Measurements from ENCODE around the gene VAT1L.

VAT1L gene

DNA sequence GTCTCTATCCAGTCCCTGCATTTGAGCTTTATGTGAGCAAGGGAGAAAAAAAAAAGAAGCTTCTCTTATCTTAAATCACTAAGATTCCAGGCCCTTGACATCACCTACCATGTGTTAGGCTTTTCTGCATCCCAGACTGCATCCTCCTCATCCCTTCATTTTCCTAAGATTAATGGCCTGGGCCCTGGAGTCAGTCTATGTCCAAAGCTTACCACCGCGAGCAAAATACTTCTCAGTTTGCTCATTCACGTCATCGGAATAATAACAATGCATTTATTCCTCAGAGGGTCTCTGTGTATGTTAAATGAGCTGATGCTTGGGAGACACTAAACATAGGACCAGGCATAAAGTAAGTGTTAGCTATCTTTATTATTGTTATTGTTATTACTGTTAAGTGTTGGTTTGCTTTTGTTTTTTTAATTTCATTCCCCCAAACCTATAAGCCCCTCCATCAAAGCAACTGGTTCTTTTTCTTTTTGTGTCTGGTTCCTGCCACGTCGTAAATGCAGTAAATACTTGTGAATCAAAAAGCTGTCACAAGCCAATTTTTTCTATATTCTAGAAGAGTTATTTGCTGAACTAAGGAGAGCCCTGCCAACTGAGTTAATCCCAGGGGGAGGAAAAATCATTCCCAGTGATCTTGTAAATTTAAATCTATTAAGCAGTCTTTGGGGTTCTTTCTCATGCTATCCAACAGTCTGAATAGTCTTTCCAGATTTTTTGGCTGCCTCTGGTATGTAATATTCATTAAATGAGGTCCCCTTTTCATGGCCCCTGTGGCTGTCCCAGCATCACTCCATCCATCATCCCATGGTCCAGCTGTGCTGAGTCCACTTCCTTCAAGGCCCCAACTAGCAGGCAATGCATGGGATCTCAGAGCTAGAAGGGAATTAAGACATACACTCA is 46.5 kb downstream of the VAT1L start:
- no peak for DNase-seq (ENCODE audit: low spot score)

DNA sequence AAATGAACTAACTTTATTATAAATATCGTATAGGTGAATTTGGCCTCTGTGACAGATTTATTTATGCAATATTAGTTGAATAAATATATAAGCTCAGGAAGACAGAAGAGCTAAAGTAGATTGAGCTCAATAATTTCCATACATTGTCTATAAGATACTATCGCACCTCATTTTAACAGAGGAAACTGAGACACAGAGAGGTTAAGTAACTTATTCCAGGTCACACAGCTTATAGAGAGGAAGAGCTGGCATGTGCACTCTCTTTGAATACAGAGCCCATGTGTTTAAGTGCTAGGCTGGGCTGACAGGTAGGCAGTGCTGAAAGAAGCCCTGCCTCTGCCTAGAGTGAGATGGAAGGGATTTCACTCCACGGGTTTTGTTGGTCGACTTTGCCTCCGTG is 48.4 kb downstream of the VAT1L start:
- no peak for DNase-seq (ENCODE audit: low spot score)

DNA sequence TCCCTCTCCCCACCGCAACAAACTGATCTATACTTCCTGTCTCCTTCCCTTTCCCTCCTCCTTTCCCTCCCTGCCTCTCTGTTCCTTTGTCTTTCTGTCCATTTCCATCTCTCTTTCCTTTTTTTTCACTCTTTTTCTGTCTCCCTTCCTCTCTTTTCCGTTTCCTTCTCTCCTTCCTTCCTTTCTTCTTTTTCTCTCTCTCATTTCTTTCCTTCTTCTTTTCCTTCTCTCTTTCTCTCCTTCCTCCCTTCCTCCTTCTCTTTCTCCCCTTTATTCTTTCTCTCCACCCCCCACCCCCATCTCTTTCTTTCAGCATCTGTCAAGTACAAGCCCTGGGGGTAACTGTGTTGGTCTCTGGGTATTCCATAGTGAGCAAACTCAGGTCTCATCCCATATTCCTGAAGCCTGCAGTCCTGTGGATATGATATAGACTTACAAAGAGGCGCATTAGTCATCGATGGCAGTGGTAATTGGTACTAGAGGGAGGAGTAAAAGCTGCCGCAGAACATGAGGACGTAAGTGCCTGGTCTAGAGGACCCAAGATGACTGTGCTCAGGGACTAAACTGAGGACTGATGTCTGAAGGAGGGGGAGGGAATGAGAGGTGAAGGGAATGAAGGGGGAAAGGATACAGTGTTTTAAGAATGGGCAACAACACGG is 50.4 kb downstream of the VAT1L start:
- no peak for DNase-seq (ENCODE audit: low spot score)

DNA sequence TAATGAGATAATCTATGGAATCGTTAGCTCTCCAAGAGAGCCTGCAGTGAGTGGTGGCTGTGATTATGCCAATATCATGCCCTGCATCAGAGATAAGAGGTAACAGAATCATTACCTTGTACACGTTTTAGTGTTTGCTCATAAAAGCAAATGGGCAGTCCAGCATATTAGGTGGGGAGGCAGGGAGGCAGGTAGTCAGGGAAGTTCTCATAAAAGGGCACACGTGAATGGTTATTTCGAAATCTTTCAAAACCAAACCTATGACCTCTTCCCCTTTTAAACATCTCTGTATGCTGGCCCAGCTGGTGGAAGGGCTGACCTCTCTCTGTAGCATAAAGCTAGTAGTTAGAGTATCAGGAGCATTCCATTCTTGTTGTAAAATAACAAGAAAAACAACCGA is 51.7 kb downstream of the VAT1L start:
- DNase-seq (ENCODE audit: low spot score), result no peak

DNA sequence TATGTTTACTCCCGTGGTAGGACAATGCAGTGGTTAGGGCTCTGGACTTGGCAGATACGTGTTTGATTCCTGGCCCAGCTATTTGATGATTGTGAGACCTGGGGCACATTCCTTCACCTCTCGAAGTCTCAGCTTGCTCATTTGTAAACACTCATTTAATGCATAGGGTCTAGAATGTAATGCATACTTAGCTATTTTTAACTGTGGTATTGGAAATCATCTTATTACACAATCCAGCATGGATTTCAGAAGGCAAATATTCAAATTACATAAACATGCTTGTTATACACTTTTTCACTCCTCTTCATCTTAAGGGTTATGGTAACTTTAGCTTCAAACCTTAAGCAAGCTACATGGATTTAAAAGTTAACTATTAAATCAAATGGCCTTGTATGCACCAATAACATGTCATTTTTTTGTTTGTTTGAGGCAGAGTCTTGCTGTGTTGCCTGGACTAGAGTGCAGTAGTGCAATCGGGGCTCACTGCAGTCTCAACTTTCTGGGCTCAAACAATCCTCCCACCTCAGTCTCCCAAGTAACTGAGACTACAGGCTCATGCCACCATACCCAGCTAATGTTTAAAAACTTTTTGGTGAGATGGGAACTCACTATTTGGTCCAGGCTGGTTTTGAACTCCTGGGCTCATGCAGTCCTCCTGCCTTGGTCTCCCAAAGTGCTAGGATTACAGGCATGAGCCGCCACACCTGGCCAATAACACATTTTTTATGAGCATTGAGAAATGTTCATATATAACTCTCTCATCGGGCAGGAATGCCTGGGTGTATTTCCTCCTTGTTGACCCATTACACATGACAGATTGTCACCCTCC is 52.5 kb downstream of the VAT1L start:
- no peak for DNase-seq (ENCODE audit: low spot score)

DNA sequence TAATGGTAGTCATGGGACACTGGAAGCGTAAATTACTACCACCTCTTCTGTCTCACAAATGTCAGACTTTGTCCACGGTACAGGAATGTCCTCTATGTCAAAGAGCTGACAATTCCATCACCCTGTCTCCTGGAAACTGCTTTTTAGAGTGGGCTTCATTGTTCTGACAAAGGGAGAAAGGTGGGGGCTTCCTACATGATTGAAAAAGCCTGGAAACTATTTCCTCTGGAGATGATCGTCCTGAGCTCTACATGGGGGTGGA is 53.1 kb downstream of the VAT1L start:
- DNase-seq (ENCODE audit: low spot score), result no peak

DNA sequence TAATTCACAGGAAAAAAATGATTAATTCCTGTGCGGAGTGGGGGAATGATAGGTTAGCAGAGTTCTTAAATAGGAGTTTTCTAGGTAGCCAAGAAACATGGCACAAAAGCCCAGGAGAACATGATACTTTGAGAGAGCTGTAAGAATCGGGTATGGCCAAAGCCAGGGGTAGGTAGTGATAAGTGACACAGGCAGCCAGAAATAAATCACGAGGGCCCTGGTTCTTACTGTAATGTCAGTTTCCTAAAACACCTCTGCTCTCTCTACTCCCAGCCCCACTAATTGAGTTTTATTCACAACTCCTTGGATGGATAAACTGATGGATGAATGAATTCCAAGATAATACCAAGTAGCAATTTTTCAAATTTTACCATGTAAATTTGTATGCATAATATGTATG is 54.1 kb downstream of the VAT1L start:
- DNase-seq (ENCODE audit: low spot score), result no peak

DNA sequence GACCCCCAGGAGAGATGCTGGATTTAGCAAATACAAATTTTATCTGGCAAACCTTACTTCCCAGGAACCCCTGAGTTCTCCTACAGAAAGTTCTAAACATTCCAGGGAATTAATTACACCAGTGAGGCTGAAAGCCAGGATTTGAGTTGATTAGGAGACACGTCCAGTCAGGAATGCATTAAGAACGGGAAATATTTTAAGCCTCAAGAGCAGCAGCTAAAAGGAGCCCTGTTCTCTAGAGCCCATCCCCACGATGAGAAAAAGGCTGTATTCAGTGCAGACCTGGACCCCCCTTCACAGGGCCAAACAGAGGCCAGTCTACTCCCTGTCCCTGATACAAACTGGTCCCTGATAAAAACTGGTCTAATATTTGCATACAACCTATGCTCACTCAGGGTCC is 55.0 kb downstream of the VAT1L start:
- DNase-seq (ENCODE audit: low spot score), result no peak

DNA sequence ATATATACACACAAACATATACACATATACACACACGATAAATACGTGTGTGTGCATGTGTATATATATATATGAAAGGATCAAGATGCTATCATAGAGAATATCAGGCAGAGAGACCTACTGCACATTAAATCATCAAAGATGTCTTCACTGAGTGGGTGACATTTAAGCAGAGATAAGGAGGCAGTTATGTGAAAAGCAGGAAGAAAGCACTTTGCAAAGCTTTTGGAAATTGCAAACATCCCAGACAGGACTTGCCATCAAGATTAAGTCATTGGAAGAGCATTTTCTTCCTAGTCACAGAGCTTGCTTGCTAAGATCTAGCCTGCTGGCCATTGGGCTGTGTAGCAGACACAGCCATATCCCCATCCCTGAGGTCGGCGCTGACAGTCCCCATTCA is 56.4 kb downstream of the VAT1L start:
- no peak for DNase-seq (ENCODE audit: low spot score)

DNA sequence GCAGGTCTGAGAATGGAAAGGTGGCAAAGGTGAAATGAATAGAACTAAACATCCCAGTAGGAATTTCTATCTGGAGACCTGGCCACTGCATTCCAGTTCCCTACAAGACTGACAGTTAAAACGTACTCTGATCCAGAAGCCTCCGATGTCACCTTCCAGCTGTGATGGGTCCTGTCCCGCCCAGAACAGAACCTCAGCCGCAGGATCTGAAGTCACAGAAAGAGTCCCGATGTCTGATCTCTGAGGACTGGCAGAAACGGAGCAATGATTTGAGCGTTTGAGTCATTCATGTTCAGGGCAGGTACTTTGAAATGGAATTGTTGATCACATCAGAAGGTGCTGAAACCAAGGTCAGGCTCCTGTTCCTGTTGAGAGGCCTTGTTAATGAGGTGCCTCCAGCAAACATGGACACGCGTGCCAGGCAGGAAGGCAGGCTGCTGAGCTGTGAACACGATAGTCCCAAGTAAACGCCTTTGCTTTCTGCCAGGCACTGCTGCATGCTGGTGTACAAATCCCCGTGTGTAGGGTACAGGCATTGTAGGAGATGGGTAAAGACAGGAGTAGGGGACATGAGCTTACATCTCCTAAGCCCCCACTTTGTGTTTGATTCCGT is 61.4 kb downstream of the VAT1L start:
- DNase-seq (ENCODE audit: low spot score), result no peak

DNA sequence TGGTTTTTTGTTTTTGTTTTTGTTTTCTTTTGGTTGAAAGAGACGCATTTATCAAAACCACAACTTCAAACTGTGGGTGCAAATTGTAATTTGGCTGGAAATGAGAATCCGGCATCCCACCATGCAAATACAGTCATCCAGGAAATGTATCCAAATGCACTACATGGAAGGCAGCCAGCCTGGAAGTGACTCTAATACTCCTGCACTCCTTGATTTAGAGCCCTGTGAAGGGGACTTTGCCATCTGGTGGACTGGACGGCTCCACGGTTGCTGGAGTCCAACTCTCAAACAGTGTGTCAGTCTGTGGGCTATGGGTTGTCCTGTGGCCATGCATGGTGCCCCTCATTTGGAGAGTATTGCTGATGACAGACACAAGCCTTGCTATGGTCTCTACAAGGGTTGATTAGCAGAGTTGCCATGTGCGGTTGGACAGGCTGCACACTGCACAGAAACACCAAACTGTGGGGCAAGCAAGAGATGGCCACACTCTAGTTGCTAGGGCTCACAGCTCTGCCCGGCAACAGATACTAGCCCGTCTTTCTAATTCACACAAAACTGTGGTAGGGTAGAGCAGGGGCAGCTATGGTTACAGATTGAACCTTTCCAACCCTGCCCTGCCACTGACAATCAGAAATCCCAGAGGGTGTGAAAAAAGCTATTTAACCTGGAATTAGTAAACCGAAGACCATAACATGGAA is 62.4 kb downstream of the VAT1L start:
- DNase-seq (ENCODE audit: low spot score), result no peak

DNA sequence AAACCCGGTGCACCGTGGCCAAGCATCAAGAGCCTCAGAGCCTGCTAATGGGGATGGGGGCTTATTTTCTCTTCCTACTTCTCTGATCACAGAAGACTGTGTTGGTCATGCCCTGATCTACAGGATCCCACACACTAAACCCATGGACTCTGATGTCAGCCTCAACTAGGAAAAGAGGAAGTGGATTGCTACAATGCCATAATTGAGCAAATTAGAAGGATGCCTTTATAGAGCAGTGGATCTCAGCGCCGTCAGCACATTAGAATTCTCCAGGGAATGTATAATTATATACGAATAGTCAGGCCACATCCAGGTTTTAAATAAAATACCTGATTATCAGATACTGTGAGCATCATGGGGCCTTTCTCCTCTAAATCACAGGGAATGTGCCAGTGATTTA is 64.8 kb downstream of the VAT1L start:
- no peak for DNase-seq (ENCODE audit: low spot score)

DNA sequence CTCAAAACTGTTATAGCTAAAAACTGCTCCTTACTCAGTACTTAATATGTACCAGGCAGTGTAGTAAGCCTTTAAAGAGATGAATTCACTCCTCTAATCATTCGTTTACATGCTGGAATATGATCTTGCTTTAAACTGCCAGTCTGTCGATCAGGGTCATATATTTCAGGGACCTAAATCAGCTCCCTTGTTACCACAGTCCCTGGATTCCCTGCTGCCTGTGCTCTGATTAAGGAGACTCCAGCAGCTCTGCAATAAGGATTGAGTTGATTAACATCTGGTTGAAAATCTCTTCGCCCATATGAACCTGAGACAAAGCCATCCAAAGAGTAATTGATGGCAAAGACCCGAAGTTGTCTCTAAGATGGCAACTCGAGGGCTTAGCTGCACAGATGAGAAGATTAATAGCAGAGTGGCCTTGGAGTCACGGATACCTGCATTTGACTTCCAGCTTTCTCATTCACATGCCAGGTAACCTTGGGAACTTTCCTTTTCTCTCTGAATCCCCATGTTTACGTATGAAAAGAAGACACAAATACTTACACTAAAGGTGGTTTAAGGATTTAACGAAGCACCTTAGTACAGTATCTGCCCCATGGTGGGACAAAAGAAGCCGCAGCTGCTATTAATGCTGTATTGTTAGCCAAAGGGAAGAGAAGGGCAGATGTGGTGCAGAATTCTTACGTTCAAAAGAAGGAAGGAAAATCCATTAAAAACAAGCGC is 68.2 kb downstream of the VAT1L start:
- no peak for DNase-seq (ENCODE audit: low spot score)

DNA sequence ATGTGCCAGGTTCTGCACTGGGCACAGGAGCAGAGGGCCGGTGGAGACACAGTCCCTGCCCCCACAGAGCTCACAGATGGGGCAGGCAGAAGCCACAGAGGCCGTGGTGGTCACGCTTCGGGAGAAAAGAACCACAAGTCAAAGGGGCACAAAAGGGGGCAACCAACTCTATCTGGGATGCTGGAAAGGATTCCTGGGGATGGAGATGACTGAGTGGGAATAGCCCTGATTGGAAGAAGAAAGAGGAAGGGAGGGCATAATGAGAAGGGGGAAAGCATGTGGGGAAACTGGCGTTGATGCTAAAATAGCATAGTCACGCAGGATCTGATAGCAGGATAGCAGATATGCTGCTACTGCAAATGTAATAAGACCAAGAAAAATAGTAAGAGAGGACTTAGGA is 69.7 kb downstream of the VAT1L start:
- no peak for DNase-seq (ENCODE audit: low spot score)

DNA sequence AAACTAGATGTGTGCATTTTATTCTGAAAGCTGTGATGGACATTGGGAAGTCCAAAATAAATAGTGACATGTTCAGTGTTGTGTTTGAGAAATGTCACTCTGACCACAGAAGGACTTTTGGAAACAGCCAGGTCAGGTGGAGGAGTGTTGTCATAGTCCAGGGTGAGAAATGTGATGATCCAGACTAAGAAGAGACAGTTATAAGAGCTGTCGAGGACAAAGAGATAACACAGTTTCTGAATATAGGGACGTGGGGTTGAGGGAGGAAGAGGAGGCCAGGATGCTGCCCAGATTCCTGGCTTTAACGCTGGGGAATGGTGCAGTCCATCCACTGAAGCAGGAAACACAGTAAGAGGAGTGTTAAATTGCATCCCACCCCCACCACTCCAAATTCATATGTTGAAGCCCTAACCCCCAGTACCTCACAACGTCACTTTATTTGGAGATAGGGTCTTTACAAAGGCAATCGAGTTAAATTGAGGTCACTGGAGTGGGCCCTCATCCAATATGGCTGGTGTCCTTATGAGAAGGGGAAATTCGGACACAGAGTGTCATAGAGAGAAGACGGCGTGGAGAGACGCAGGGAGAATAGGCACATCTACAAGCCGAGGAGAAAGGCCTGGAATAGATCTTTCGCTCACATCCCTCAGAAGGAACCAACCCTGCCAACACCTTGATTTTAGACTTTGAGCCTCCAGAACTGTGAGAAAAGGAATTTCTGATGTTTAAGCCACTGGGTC is 71.3 kb downstream of the VAT1L start:
- no peak for DNase-seq (ENCODE audit: low spot score)

DNA sequence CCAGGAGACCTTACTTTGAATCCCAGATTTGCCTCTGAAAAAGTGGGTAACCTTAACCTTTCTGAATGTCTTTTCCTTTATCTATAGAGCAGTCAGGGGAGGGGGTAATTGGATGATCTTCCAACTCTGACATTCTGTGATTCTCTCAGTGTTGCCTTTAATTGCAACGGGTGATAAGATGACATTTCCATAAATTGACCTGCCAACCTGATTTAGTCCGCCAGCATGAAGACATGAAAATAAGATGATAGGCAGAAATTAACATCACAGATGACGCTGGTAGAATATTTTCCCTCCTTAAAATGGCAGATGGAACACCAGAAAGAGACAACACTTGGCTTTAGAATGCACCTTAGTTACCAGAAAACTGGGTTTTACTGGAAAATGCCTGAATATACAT is 72.6 kb downstream of the VAT1L start:
- DNase-seq (ENCODE audit: low spot score), result no peak

DNA sequence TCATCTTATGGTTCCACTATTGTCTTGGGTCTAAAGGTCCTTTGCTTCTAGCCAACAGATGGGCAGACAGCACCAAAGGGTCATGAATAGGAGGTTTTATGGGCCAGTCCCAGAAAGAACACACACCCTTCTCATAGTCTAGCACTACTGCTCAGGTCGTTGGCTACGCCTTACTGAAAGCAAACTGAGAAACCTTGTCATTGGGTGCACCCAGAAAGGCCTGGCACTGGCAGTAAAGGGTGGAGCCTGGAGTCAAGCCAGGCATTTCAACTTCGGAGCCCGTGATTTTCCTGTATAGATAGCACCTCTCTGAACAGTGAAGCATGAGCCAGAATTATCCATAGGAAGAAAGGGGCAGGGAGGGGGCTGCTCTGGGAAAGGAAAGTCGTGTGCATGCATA is 74.9 kb downstream of the VAT1L start:
- no peak for DNase-seq (ENCODE audit: low spot score)

DNA sequence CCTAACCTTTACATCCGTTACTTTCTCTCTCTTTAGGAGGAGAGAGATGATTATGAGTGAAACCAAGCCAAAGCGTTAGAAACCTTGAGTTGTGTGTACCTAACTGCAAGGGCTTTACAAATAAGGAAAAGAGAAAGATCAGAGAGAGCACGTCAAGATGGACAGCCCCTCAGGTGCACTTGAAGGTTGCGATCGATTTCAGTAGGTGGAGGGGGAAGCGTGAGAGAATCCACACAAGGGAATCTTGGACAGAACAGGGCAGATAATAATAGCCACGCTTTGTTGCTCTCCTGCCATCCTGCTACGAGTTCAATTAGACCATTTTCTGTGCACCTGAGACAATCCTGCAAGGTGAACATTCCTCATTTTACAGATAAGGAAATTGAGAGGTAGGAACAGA is 78.4 kb downstream of the VAT1L start:
- no peak for DNase-seq (ENCODE audit: low spot score)

DNA sequence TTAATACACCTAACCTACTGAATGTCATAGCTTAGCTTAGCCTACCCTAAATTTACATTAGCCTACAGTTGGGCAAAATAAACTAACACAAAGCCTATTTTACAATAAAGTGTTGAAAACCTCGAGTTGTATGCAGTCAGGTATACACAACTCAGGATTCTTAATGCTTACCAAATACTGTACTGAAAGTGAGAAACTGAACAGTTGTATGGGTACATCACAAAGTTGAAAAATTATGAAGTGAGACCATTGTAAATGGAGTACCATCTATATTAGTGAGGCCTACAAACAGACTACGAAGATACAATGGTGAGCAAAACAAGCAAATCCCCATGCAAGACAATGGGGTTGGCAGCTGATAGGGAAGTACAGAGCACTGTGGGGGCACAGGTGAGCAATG is 79.7 kb downstream of the VAT1L start:
- DNase-seq (ENCODE audit: low spot score), result no peak

DNA sequence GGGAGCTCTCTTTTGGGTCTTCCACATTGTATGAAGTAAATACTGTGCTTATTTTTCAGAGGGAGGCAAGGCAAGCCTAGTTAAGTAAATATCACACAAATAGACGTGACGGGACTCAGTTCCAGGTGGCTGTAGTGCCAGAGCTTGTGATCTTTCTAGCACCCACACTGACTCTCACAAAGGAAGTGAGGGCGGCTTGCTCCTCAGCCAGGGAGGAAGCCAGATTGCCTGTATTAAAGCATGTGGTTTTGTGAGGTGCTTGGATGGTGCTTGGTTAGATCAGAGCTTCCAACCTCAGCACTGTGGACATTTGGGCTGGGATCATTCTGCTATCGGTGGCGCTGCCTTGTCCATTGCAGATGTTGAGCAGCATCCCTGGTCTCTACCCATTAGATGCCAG is 80.1 kb downstream of the VAT1L start:
- DNase-seq (ENCODE audit: low spot score), result no peak
